ENCODE results near the gene MAB21L4. TPM values are rescaled to one million over a fixed set of nuclear protein-coding genes. Genes with fewer than 3 reads are reported as not detected.

MAB21L4 gene
- total and polyA plus RNA-seq, 2 donors from 2014 or later: 6.1 to 28.5 TPM

- intact Hi-C loops (cut with DNase I): no loop called here
- Histone ChIP-seq H3K4me1 (ENCODE audit: control insufficient read depth in 2 of 3, insufficient read depth in 2 of 3, low read depth in 1 of 3, low read length in 3 of 3) (no peaks in the 10 kb centered on the region), H3K9ac (ENCODE audit: low read length in 3 of 3) (no peak overlapping the region), H3K27me3 (ENCODE audit: control insufficient read depth, insufficient read depth, low read length) (no peaks in the 10 kb centered on the region), H3K4me3 (ENCODE audit: low read length in 3 of 3) (no peak overlapping the region), H3K9me3 (ENCODE audit: control insufficient read depth in 2 of 3, insufficient read depth in 1 of 3, low read length in 3 of 3) (no peaks in the 10 kb centered on the region), H3K27ac (ENCODE audit: low read depth in 2 of 2, low read length in 2 of 2) (no peak overlapping the region), H3K36me3 (ENCODE audit: control insufficient read depth in 2 of 3, insufficient read depth in 3 of 3, low read length in 3 of 3) (no peaks in the 10 kb centered on the region)
- TF ChIP-seq CTCF (IDR thresholded peaks at IDR 0.05; ENCODE audit: borderline replicate concordance, extremely low read depth, insufficient read depth): no peak
- no peak for FAIRE-seq
- DNase-seq: peak in 1 of 5 donors; percentile 58
Observed at GRCh38 chr2:240920783-240921231, 24.9 kb upstream of the MAB21L4 start.

- H3K4me3 ChIP-seq (ENCODE audit: low read length in 3 of 3): no peak overlapping the region
- FAIRE-seq (no peak), DNase-seq (peak in 3 of 5 donors; percentile 7 to 64 (median 29))
- intact Hi-C loops (cut with DNase I): no loop called here
- no peak overlapping the region for H3K27ac ChIP-seq (ENCODE audit: low read depth in 2 of 2, low read length in 2 of 2)
- H3K9me3 ChIP-seq (ENCODE audit: control insufficient read depth in 2 of 3, insufficient read depth in 1 of 3, low read length in 3 of 3): no peaks in the 10 kb centered on the region
- H3K36me3 ChIP-seq (ENCODE audit: control insufficient read depth in 2 of 3, insufficient read depth in 3 of 3, low read length in 3 of 3): no peaks in the 10 kb centered on the region
- no peaks in the 10 kb centered on the region for H3K4me1 ChIP-seq (ENCODE audit: control insufficient read depth in 2 of 3, insufficient read depth in 2 of 3, low read depth in 1 of 3, low read length in 3 of 3)
- H3K27me3 ChIP-seq (ENCODE audit: control insufficient read depth, insufficient read depth, low read length): no peaks in the 10 kb centered on the region
- H3K9ac ChIP-seq (ENCODE audit: low read length in 3 of 3): no peak overlapping the region
- TF ChIP-seq CTCF (IDR thresholded peaks at IDR 0.05; ENCODE audit: borderline replicate concordance, extremely low read depth, insufficient read depth): no peak
Observed at GRCh38 chr2:240919786-240920782, 24.1 kb upstream of the MAB21L4 start.

GRCh38 chr2:240919161-240919781 lies 23.3 kb upstream of the MAB21L4 start:
- no peak for FAIRE-seq
- H3K4me1 ChIP-seq (ENCODE audit: control insufficient read depth in 2 of 3, insufficient read depth in 2 of 3, low read depth in 1 of 3, low read length in 3 of 3): peaks cover 0 to 2% (median 0%) of the 10 kb centered on the region in 3 donors

More at GRCh38 chr2:240919161-240919781, 23.3 kb upstream of the MAB21L4 start:
- Histone ChIP-seq H3K36me3 (ENCODE audit: control insufficient read depth in 2 of 3, insufficient read depth in 3 of 3, low read length in 3 of 3) (no peaks in the 10 kb centered on the region), H3K9ac (ENCODE audit: low read length in 3 of 3) (no peak overlapping the region), H3K27me3 (ENCODE audit: control insufficient read depth, insufficient read depth, low read length) (no peaks in the 10 kb centered on the region), H3K4me3 (ENCODE audit: low read length in 3 of 3) (no peak overlapping the region), H3K9me3 (ENCODE audit: control insufficient read depth in 2 of 3, insufficient read depth in 1 of 3, low read length in 3 of 3) (no peaks in the 10 kb centered on the region), H3K27ac (ENCODE audit: low read depth in 2 of 2, low read length in 2 of 2) (no peak overlapping the region)
- no peak for TF ChIP-seq CTCF (IDR thresholded peaks at IDR 0.05; ENCODE audit: borderline replicate concordance, extremely low read depth, insufficient read depth)
- DNase-seq: peak in 3 of 5 donors; percentile 6 to 68 (median 35)
- intact Hi-C loops (cut with DNase I): no loop called here

All from kidney (tissue), 14 donors.